SU-DHL-6 (cell line): ENCODE measurements around the gene SFRP5.

ENCODE experiments used
- H2AFZ ChIP-seq: fragments of 200-600 bp; sonication (generic); 2 replicates; pipeline ENCODE4 v1.6.1; 2014; ENCODE audit warnings: low read depth, mild to moderate bottlenecking, moderate library complexity, mixed read lengths, antibody characterized with exemption, low read length; ENCODE audit not compliant: severe bottlenecking
- H3F3A ChIP-seq: fragments of 200-600 bp; shearing (Covaris generic); 2 replicates; pipeline ENCODE4 v1.6.0; 2016; ENCODE audit warnings: antibody characterized with exemption, mild to moderate bottlenecking; ENCODE audit not compliant: insufficient read depth
- H3K27ac ChIP-seq: fragments of 200-600 bp; sonication (generic); 2 replicates; pipeline ENCODE4 v1.5.1; 2016; ENCODE audit warnings: low read depth, mild to moderate bottlenecking, low read length, moderate library complexity, mixed read lengths
- H3K27me3 ChIP-seq: fragments of 200-600 bp; sonication (generic), shearing (Covaris generic); 2 replicates; pipeline ENCODE4 v1.6.0; 2014; ENCODE audit warnings: mild to moderate bottlenecking, low read length
- H3K36me3 ChIP-seq: fragments of 200-600 bp; sonication (generic); 2 replicates; pipeline ENCODE4 v1.6.1; 2014; ENCODE audit warnings: mild to moderate bottlenecking, low read length, mixed read lengths
- H3K4me2 ChIP-seq: fragments of 300-600, 200-600 bp; shearing (Covaris generic), sonication (generic); 2 replicates; pipeline ENCODE4 v1.6.0; 2014; ENCODE audit warnings: low read length, low read depth, mild to moderate bottlenecking; ENCODE audit not compliant: poor library complexity, severe bottlenecking
- H3K4me3 ChIP-seq: fragments of 200-600 bp; sonication (generic); 2 replicates; pipeline ENCODE4 v1.5.1; 2014; ENCODE audit warnings: antibody characterized with exemption, low read length, mild to moderate bottlenecking, mixed read lengths; ENCODE audit not compliant: insufficient read depth, poor library complexity, severe bottlenecking
- H3K79me2 ChIP-seq: fragments of 200-600 bp; sonication (generic); 2 replicates; pipeline ENCODE4 v1.6.1; 2014; ENCODE audit warnings: mild to moderate bottlenecking, low read length, moderate library complexity; ENCODE audit not compliant: insufficient read depth
- H3K9ac ChIP-seq: fragments of 200-600 bp; sonication (generic); 2 replicates; pipeline ENCODE4 v1.7.0; 2014; ENCODE audit warnings: mild to moderate bottlenecking, low read length
- H3K9me2 ChIP-seq: fragments of 200-600 bp; sonication (generic); replicated peaks from 2 replicates; pipeline ENCODE4 v1.6.1; 2014; ENCODE audit warnings: low read length; ENCODE audit not compliant: insufficient read depth
- H3K9me3 ChIP-seq: fragments of 200-600 bp; sonication (generic); 2 replicates; pipeline ENCODE4 v1.6.1; 2014; ENCODE audit warnings: low read length, mixed read lengths; ENCODE audit not compliant: insufficient read depth
- H4K20me1 ChIP-seq: fragments of 200-600 bp; sonication (generic); 2 replicates; pipeline ENCODE4 v1.6.1; 2014; ENCODE audit warnings: low read depth, mild to moderate bottlenecking, antibody characterized with exemption, low read length, moderate library complexity, mixed read lengths
- CTCF ChIP-seq: fragments of 200-600 bp; sonication (generic); IDR thresholded peaks from one replicate; pipeline ENCODE4 v1.5.1; 2017; ENCODE audit warnings: antibody characterized with exemption, mild to moderate bottlenecking, low read length, moderate library complexity; ENCODE audit not compliant: insufficient read depth, poor library complexity, severe bottlenecking
- EZH2phosphoT487 ChIP-seq: fragments of 200-600 bp; sonication (generic), shearing (Covaris generic); conservative IDR thresholded peaks from 2 replicates; pipeline ENCODE4 v1.6.1; 2018; ENCODE audit warnings: mild to moderate bottlenecking, antibody characterized with exemption, low read length, moderate library complexity, mixed read lengths

The SFRP5 gene

GRCh38 chr10:97805096-97805884 lies 33.5 kb upstream of the SFRP5 start:
- H3K4me3 ChIP-seq = no peak overlapping the region
- no peaks in the 10 kb centered on the region for H3F3A ChIP-seq
- no peak overlapping the region for H3K27ac ChIP-seq
- no peak overlapping the region for H3K4me2 ChIP-seq
- TF ChIP-seq EZH2phosphoT487 = no peak
- no peak for TF ChIP-seq CTCF
- no peaks in the 10 kb centered on the region for H3K9me2 ChIP-seq
- no peaks in the 10 kb centered on the region for H3K9me3 ChIP-seq
- H4K20me1 ChIP-seq = no peaks in the 10 kb centered on the region
- no peaks in the 10 kb centered on the region for H3K27me3 ChIP-seq
- no peak overlapping the region for H3K9ac ChIP-seq
- H2AFZ ChIP-seq = no peak overlapping the region
- H3K79me2 ChIP-seq = no peaks in the 10 kb centered on the region
- no peaks in the 10 kb centered on the region for H3K36me3 ChIP-seq

GRCh38 chr10:97801422-97801821 lies 29.6 kb upstream of the SFRP5 start:
- TF ChIP-seq CTCF = no peak
- no peak for TF ChIP-seq EZH2phosphoT487
- Histone ChIP-seq H4K20me1 (no peaks in the 10 kb centered on the region), H3K27ac (no peak overlapping the region), H3K79me2 (no peaks in the 10 kb centered on the region), H3K27me3 (no peaks in the 10 kb centered on the region), H3F3A (no peaks in the 10 kb centered on the region), H3K9me3 (no peaks in the 10 kb centered on the region; the same call in 1 of the 2 replicates), H2AFZ (no peak overlapping the region), H3K36me3 (no peaks in the 10 kb centered on the region), H3K4me2 (no peak overlapping the region), H3K9me2 (no peaks in the 10 kb centered on the region), H3K4me3 (no peak overlapping the region), H3K9ac (no peak overlapping the region)

GRCh38 chr10:97800474-97800873 lies 28.7 kb upstream of the SFRP5 start:
- no peak overlapping the region for H3K4me2 ChIP-seq
- no peaks in the 10 kb centered on the region for H3K79me2 ChIP-seq
- H3F3A ChIP-seq = no peaks in the 10 kb centered on the region
- no peaks in the 10 kb centered on the region for H3K27me3 ChIP-seq
- H3K4me3 ChIP-seq = no peak overlapping the region
- TF ChIP-seq CTCF (no peak), EZH2phosphoT487 (no peak)
- H3K9me3 ChIP-seq = no peaks in the 10 kb centered on the region; the same call in 1 of the 2 replicates
- no peaks in the 10 kb centered on the region for H3K36me3 ChIP-seq
- no peak overlapping the region for H2AFZ ChIP-seq
- no peak overlapping the region for H3K27ac ChIP-seq
- H3K9ac ChIP-seq = no peak overlapping the region
- H4K20me1 ChIP-seq = no peaks in the 10 kb centered on the region
- no peaks in the 10 kb centered on the region for H3K9me2 ChIP-seq
